Liver (tissue), 3 donors: ENCODE measurements around the gene ARMC9.

Source experiments
- EGR1 ChIP-seq, 2 donors: IDR thresholded peaks; 2 replicates each; pipeline ENCODE4 v1.6.1; 2016 to 2018; ENCODE audit warnings: antibody characterized with exemption in 2 of 2, low read depth in 2 of 2
- FOXA1 ChIP-seq: IDR thresholded peaks from 2 replicates; pipeline ENCODE4 v1.6.1; 2016; ENCODE audit warnings: antibody characterized with exemption
- GABPA ChIP-seq, 2 donors: IDR thresholded peaks in 1 of 2; conservative IDR thresholded peaks in 1 of 2; 2 replicates each; pipeline ENCODE4 v1.6.1; 2016; ENCODE audit warnings: antibody characterized with exemption in 2 of 2, mild to moderate bottlenecking in 1 of 2, moderate library complexity in 1 of 2
- HNF4A ChIP-seq, 2 donors: conservative IDR thresholded peaks; 2 replicates each; pipeline ENCODE4 v1.6.1; 2016; ENCODE audit warnings: antibody characterized with exemption in 2 of 2, mild to moderate bottlenecking in 2 of 2
- RAD21 ChIP-seq, 2 donors: IDR thresholded peaks; 2 replicates each; pipeline ENCODE4 v1.6.1; 2016; ENCODE audit warnings: antibody characterized with exemption in 2 of 2, mild to moderate bottlenecking in 2 of 2
- RXRA ChIP-seq, 2 donors: IDR thresholded peaks; 2 replicates each; pipeline ENCODE4 v1.6.1; 2017 to 2018; ENCODE audit warnings: antibody characterized with exemption in 2 of 2, mild to moderate bottlenecking in 1 of 2
- TAF1 ChIP-seq: conservative IDR thresholded peaks from 2 replicates; pipeline ENCODE4 v1.6.1; 2016; ENCODE audit warnings: antibody characterized with exemption, mild to moderate bottlenecking
- YY1 ChIP-seq: IDR thresholded peaks from 2 replicates; pipeline ENCODE4 v1.6.1; 2016; ENCODE audit warnings: antibody characterized with exemption, mild to moderate bottlenecking
- TF ChIP-seq, protein P1 (sequence below): fragments of 150-350 bp; IDR thresholded peaks from 2 replicates; pipeline ENCODE4 v1.5.1; 2017; ENCODE audit warnings: improper control_type of control experiment, low read depth, low read length; ENCODE audit not compliant: missing input control
- TF ChIP-seq, protein P2 (sequence below): IDR thresholded peaks from 2 replicates; pipeline ENCODE4 v1.6.1; 2016; ENCODE audit warnings: antibody characterized with exemption, mild to moderate bottlenecking
- TF ChIP-seq, protein P3 (sequence below): IDR thresholded peaks from 2 replicates; pipeline ENCODE4 v1.6.1; 2016; ENCODE audit warnings: antibody characterized with exemption
- TF ChIP-seq, protein P4 (sequence below): IDR thresholded peaks from 2 replicates; pipeline ENCODE4 v1.6.1; 2016; ENCODE audit warnings: antibody characterized with exemption
- donor health status: healthy.
- donor health status: healthy.

DNA sequence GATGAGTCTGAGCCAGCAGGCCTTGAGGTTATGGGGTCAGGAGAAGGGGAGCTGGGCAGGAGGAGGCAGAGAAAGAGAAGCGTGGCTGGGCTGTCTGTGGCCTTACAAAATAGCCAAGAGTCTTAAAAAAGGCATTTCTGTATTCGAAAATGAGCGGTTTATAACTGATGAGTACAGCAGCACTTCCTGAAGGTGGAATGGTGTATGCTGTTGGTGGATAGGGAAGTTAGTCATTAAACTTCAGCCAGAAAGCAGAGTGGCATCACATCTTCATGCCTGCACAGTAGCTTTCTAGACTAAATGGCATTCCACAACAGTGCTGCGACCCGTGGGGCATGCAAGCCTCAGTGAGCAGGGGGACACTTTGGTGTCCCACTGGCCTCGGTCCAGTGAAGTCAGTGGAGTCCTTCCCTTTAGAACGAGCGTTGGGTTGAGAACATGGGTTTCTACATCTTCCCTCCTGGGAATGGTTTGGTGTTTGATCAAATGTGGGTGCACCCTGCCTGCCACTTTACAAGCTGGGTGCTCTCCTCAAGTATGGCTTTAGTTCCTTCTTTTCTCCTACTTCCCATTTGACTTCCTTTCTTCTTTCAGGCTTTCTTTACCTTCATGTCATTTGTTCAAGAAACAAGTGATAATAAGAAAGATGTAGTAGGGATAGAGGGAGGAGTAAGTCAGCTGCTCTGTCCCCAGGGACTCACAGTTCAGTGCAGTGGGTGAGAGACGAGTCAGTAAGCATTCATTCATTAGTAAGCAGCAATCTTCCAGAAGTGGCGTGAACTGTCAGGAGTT lies 96.3 kb downstream of the ARMC9 start:
- TF ChIP-seq, protein P1, sequence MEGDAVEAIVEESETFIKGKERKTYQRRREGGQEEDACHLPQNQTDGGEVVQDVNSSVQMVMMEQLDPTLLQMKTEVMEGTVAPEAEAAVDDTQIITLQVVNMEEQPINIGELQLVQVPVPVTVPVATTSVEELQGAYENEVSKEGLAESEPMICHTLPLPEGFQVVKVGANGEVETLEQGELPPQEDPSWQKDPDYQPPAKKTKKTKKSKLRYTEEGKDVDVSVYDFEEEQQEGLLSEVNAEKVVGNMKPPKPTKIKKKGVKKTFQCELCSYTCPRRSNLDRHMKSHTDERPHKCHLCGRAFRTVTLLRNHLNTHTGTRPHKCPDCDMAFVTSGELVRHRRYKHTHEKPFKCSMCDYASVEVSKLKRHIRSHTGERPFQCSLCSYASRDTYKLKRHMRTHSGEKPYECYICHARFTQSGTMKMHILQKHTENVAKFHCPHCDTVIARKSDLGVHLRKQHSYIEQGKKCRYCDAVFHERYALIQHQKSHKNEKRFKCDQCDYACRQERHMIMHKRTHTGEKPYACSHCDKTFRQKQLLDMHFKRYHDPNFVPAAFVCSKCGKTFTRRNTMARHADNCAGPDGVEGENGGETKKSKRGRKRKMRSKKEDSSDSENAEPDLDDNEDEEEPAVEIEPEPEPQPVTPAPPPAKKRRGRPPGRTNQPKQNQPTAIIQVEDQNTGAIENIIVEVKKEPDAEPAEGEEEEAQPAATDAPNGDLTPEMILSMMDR: no peak
- TF ChIP-seq, protein P2, sequence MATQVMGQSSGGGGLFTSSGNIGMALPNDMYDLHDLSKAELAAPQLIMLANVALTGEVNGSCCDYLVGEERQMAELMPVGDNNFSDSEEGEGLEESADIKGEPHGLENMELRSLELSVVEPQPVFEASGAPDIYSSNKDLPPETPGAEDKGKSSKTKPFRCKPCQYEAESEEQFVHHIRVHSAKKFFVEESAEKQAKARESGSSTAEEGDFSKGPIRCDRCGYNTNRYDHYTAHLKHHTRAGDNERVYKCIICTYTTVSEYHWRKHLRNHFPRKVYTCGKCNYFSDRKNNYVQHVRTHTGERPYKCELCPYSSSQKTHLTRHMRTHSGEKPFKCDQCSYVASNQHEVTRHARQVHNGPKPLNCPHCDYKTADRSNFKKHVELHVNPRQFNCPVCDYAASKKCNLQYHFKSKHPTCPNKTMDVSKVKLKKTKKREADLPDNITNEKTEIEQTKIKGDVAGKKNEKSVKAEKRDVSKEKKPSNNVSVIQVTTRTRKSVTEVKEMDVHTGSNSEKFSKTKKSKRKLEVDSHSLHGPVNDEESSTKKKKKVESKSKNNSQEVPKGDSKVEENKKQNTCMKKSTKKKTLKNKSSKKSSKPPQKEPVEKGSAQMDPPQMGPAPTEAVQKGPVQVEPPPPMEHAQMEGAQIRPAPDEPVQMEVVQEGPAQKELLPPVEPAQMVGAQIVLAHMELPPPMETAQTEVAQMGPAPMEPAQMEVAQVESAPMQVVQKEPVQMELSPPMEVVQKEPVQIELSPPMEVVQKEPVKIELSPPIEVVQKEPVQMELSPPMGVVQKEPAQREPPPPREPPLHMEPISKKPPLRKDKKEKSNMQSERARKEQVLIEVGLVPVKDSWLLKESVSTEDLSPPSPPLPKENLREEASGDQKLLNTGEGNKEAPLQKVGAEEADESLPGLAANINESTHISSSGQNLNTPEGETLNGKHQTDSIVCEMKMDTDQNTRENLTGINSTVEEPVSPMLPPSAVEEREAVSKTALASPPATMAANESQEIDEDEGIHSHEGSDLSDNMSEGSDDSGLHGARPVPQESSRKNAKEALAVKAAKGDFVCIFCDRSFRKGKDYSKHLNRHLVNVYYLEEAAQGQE: no peak
- TF ChIP-seq RAD21 (IDR thresholded peaks at IDR 0.05): no peak
- TF ChIP-seq GABPA (IDR thresholded peaks at IDR 0.05 in 1 of 2, conservative IDR thresholded peaks at IDR 0.05 in 1 of 2): no peak
- no peak for TF ChIP-seq FOXA1
- TF ChIP-seq RXRA (IDR thresholded peaks at IDR 0.05): no peak
- TF ChIP-seq EGR1 (IDR thresholded peaks at IDR 0.05; ENCODE audit: low read depth in 2 of 2): no peak
- TF ChIP-seq, protein P3, sequence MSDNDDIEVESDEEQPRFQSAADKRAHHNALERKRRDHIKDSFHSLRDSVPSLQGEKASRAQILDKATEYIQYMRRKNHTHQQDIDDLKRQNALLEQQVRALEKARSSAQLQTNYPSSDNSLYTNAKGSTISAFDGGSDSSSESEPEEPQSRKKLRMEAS: no peak
- TF ChIP-seq, protein P4, sequence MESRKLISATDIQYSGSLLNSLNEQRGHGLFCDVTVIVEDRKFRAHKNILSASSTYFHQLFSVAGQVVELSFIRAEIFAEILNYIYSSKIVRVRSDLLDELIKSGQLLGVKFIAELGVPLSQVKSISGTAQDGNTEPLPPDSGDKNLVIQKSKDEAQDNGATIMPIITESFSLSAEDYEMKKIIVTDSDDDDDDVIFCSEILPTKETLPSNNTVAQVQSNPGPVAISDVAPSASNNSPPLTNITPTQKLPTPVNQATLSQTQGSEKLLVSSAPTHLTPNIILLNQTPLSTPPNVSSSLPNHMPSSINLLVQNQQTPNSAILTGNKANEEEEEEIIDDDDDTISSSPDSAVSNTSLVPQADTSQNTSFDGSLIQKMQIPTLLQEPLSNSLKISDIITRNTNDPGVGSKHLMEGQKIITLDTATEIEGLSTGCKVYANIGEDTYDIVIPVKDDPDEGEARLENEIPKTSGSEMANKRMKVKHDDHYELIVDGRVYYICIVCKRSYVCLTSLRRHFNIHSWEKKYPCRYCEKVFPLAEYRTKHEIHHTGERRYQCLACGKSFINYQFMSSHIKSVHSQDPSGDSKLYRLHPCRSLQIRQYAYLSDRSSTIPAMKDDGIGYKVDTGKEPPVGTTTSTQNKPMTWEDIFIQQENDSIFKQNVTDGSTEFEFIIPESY: no peak
- TF ChIP-seq TAF1: no peak
- no peak for TF ChIP-seq YY1
- TF ChIP-seq HNF4A (conservative IDR thresholded peaks at IDR 0.05): no peak
